Trophoblast cell (in vitro differentiated cells and primary cell): ENCODE results near the gene ZNF341.

Experiments
- DNase-seq, 2 donors: peaks; one replicate each; pipeline ENCODE4 v3.0.0-alpha.2; 2016
- H2AFZ ChIP-seq: 2 replicates; pipeline ENCODE4 v1.6.1; 2013; ENCODE audit warnings: low read length, moderate library complexity, mild to moderate bottlenecking; ENCODE audit not compliant: insufficient read depth, poor library complexity
- H2AK5ac ChIP-seq: 2 replicates; pipeline ENCODE4 v1.6.1; 2013; ENCODE audit warnings: mild to moderate bottlenecking, low read length
- H2BK120ac ChIP-seq: 2 replicates; pipeline ENCODE4 v1.6.1; 2013; ENCODE audit warnings: low read length, mild to moderate bottlenecking, moderate library complexity; ENCODE audit not compliant: insufficient read depth, poor library complexity
- H2BK12ac ChIP-seq: 2 replicates; pipeline ENCODE4 v1.6.1; 2013; ENCODE audit warnings: mild to moderate bottlenecking, low read length, moderate library complexity
- H2BK5ac ChIP-seq: 2 replicates; pipeline ENCODE4 v1.6.1; 2013; ENCODE audit warnings: low read length, low read depth, moderate library complexity, mild to moderate bottlenecking; ENCODE audit not compliant: poor library complexity
- H3K14ac ChIP-seq: 2 replicates; pipeline ENCODE4 v1.6.1; 2013; ENCODE audit warnings: mild to moderate bottlenecking, low read length
- H3K18ac ChIP-seq: 2 replicates; pipeline ENCODE4 v1.6.1; 2013; ENCODE audit warnings: mild to moderate bottlenecking, low read length
- H3K23ac ChIP-seq: 2 replicates; pipeline ENCODE4 v1.6.1; 2013; ENCODE audit warnings: low read length
- H3K27ac ChIP-seq: 2 replicates; pipeline ENCODE4 v1.5.1; 2013; ENCODE audit warnings: low read depth, mild to moderate bottlenecking, inconsistent platforms, low read length, moderate library complexity
- H3K27me3 ChIP-seq: 2 replicates; pipeline ENCODE4 v1.6.1; 2013; ENCODE audit warnings: inconsistent platforms, mild to moderate bottlenecking, low read length, moderate library complexity; ENCODE audit not compliant: insufficient read depth
- H3K36me3 ChIP-seq, 2 experiments: 1 replicate in 1 of 2; 2 replicates in 1 of 2; pipeline ENCODE4 v1.6.1; 2013; ENCODE audit warnings: low read length in 2 of 2, mild to moderate bottlenecking in 2 of 2, moderate library complexity in 1 of 2; ENCODE audit not compliant: insufficient read depth in 2 of 2, control insufficient read depth in 1 of 2
- H3K4ac ChIP-seq: 2 replicates; pipeline ENCODE4 v1.6.1; 2013; ENCODE audit warnings: low read depth, mild to moderate bottlenecking, low read length, moderate library complexity
- H3K4me1 ChIP-seq, 2 experiments: 1 replicate in 1 of 2; 2 replicates in 1 of 2; pipeline ENCODE4 v1.6.1; 2013; ENCODE audit warnings: low read length in 2 of 2, mild to moderate bottlenecking in 2 of 2, moderate library complexity in 1 of 2; ENCODE audit not compliant: insufficient read depth in 2 of 2, control insufficient read depth in 1 of 2
- H3K4me2 ChIP-seq: 2 replicates; pipeline ENCODE4 v1.6.1; 2013; ENCODE audit warnings: inconsistent platforms, mild to moderate bottlenecking, low read length, moderate library complexity
- H3K4me3 ChIP-seq: 2 replicates; pipeline ENCODE4 v1.5.1; 2013; ENCODE audit warnings: mild to moderate bottlenecking, low read depth, low read length, inconsistent platforms
- H3K79me1 ChIP-seq: one replicate; pipeline ENCODE4 v1.6.1; 2013; ENCODE audit warnings: low read length
- H3K79me2 ChIP-seq: 2 replicates; pipeline ENCODE4 v1.6.1; 2013; ENCODE audit warnings: low read length, mild to moderate bottlenecking; ENCODE audit not compliant: control insufficient read depth, insufficient read depth, poor library complexity
- H3K9ac ChIP-seq: 2 replicates; pipeline ENCODE4 v1.6.1; 2013; ENCODE audit warnings: mild to moderate bottlenecking, low read length
- H3K9me3 ChIP-seq: 2 replicates; pipeline ENCODE4 v1.6.1; 2013; ENCODE audit warnings: low read depth, mild to moderate bottlenecking, control low read depth, inconsistent platforms, low read length; ENCODE audit not compliant: insufficient read depth
- H4K12ac ChIP-seq: 2 replicates; pipeline ENCODE4 v1.6.1; 2013; ENCODE audit warnings: low read depth, mild to moderate bottlenecking, low read length, moderate library complexity
- H4K8ac ChIP-seq: 2 replicates; pipeline ENCODE4 v1.6.1; 2013; ENCODE audit warnings: low read depth, mild to moderate bottlenecking, low read length, moderate library complexity
- H4K91ac ChIP-seq: one replicate; pipeline ENCODE4 v1.6.1; 2013; ENCODE audit warnings: low read depth, mild to moderate bottlenecking, low read length, moderate library complexity
- WGBS: extraction: QIAGEN DNeasy Blood & Tissue Kit; methylation state at CpG from one replicate; pipeline ENCODE4 v1.1.7; 2013; ENCODE audit warnings: missing lambda C conversion rate; ENCODE audit not compliant: insufficient read length, insufficient coverage; ENCODE audit errors: extremely low coverage; 5-methylcytosine and 5-hydroxymethylcytosine counted together

The ZNF341 gene

DNA sequence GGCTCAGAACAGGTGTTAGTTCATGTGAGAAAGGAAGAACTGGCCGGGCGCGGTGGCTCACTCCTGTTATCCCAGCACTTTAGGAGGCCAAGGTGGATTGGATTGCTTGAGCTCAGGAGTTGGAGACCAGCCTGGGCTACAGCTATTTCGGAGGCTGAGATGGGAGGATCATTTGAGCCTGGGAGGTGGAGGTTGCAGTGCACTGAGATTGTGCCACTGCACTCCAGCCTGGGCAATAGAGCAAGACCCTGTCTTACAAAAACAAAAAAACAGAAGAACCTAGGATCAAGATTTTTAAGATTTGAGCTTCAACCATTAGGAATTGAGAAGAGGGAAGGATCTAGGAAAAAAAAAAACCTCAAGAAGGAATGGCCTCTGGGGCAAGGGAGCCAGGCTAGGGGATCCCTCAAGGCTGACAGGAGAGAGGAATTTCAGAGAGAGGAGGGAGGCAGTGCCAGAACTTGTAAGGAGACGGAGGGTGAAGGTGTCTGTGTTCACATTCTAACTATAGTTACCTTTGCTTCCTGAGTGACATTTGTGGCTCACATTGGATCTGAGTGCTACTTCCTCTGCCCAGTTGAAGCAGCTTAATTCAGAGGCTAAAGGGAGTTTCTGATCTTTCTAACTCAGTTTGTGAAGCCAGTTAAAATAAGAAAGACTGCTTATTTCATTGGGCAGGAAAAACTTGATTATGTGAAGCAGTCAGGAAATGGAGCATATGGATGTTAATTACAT, 105.5 kb downstream of the ZNF341 start:
- Histone ChIP-seq H3K23ac (no peak overlapping the region), H2BK120ac (no peak overlapping the region), H4K91ac (no peak overlapping the region), H2AK5ac (no peak overlapping the region), H3K36me3 (peaks cover 0 to 6% of the 10 kb centered on the region in 2 experiments), H3K4ac (no peak overlapping the region), H4K12ac (no peak overlapping the region), H3K79me1 (peaks cover 6% of the 10 kb centered on the region), H3K14ac (peak overlapping the region; percentile 49), H3K4me1 (peaks cover 20 to 27% of the 10 kb centered on the region in 2 experiments), H3K27ac (no peak overlapping the region), H3K79me2 (peaks cover 8% of the 10 kb centered on the region), H3K18ac (no peak overlapping the region), H2BK12ac (no peak overlapping the region), H3K4me2 (no peak overlapping the region), H2AFZ (no peak overlapping the region), H3K9me3 (no peaks in the 10 kb centered on the region), H3K4me3 (no peak overlapping the region), H3K9ac (no peak overlapping the region), H4K8ac (no peak overlapping the region), H3K27me3 (no peaks in the 10 kb centered on the region), H2BK5ac (no peak overlapping the region)
- DNase-seq, result no peak
- WGBS, result no CpG with 5 or more reads among the region's 5 CpGs

DNA sequence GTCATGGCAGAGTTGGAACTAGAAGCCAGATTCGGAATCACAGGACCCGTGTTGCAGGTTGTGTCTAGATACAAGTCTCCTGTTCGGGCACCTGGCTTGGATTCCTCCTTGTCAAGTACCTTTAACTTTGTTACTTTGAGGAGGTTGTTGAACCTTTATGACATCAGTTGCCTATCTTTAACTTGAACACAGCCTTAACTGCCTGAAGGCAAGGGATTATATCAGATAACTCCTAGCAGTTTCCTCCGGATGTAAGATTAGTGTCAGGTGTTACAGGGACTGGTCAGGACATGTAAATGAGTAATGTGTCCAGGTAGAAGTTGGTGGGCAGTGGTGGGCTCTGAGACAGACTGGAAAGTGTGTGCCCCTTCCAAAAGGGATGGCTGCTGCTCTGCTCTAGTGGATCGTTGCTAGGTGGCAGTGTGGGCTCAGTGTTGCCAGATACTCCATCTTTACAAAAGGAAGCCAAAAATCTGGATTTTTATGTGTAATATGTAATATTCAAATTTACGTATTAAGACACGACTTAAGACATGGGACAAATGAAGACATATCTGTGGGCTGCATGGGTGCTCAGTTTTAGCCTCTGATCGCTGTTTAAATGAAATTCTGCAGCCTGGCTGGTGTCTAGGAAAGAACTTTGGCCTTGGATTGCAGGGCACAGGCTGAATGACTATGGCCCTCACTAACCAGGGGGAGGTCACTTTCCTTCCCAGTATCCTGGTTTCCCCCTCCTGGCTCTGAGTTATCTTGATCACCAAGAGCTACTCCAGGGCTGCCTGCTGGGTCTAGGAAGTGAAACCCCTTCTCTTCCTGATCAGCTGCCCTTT, 106.5 kb downstream of the ZNF341 start:
- H3K14ac ChIP-seq, result peak overlapping the region; percentile 24
- H3K79me1 ChIP-seq, result peaks cover 5% of the 10 kb centered on the region
- H3K23ac ChIP-seq, result no peak overlapping the region
- H2AK5ac ChIP-seq, result no peak overlapping the region
- no peak overlapping the region for H3K4me2 ChIP-seq
- no peaks in the 10 kb centered on the region for H3K9me3 ChIP-seq
- no peak overlapping the region for H3K9ac ChIP-seq
- peaks cover 11% of the 10 kb centered on the region for H3K79me2 ChIP-seq
- H3K27ac ChIP-seq, result no peak overlapping the region
- H3K4me3 ChIP-seq, result no peak overlapping the region
- H2BK12ac ChIP-seq, result peak overlapping the region; percentile 18
- H3K18ac ChIP-seq, result peak overlapping the region; percentile 78
- no peak overlapping the region for H2BK5ac ChIP-seq
- DNase-seq, result peak; percentile 38 to 59
- WGBS, result no CpG with 5 or more reads among the region's 8 CpGs
- H4K12ac ChIP-seq, result no peak overlapping the region
- no peaks in the 10 kb centered on the region for H3K27me3 ChIP-seq
- H3K4me1 ChIP-seq, result peaks cover 18 to 27% of the 10 kb centered on the region in 2 experiments
- peaks cover 0 to 6% of the 10 kb centered on the region in 2 experiments for H3K36me3 ChIP-seq
- H4K8ac ChIP-seq, result peak overlapping the region; percentile 22
- H2BK120ac ChIP-seq, result peak overlapping the region; percentile 15
- peak overlapping the region; percentile 39 for H4K91ac ChIP-seq
- peak overlapping the region; percentile 61 for H3K4ac ChIP-seq
- no peak overlapping the region for H2AFZ ChIP-seq

DNA sequence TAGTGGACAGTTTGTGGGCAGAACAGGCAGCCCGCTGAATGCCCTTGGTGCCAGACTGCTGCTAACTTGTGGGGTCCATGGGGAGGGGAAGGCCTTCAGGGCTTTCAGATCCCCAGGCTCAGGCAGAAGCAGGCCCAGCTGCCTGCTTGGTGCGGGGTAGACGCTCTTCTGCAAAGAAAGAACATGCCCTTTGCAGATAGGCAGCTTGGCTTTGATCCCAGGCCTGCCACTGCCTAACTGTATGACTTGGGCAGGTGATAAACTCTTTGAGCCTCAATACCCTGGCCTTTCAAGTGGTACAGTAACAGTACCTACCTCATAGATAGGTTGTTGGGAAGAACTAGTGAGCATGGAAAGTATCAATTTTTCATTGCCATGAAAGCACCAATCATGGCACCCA, 107.8 kb downstream of the ZNF341 start:
- H3K18ac ChIP-seq, result no peak overlapping the region
- no peak overlapping the region for H3K4ac ChIP-seq
- H3K4me2 ChIP-seq, result no peak overlapping the region
- H3K4me3 ChIP-seq, result no peak overlapping the region
- peaks cover 17 to 30% of the 10 kb centered on the region in 2 experiments for H3K4me1 ChIP-seq
- no peak for DNase-seq
- H4K8ac ChIP-seq, result no peak overlapping the region
- H4K12ac ChIP-seq, result no peak overlapping the region
- H3K23ac ChIP-seq, result no peak overlapping the region
- H3K36me3 ChIP-seq, result peaks cover 0 to 6% of the 10 kb centered on the region in 2 experiments
- peaks cover 11% of the 10 kb centered on the region for H3K79me2 ChIP-seq
- H2AFZ ChIP-seq, result no peak overlapping the region
- peaks cover 4% of the 10 kb centered on the region for H3K79me1 ChIP-seq
- H4K91ac ChIP-seq, result no peak overlapping the region
- H3K27me3 ChIP-seq, result no peaks in the 10 kb centered on the region
- H3K14ac ChIP-seq, result no peak overlapping the region
- no peak overlapping the region for H2BK5ac ChIP-seq
- no peaks in the 10 kb centered on the region for H3K9me3 ChIP-seq
- no peak overlapping the region for H2BK120ac ChIP-seq
- H3K9ac ChIP-seq, result no peak overlapping the region
- H3K27ac ChIP-seq, result no peak overlapping the region
- no peak overlapping the region for H2BK12ac ChIP-seq
- no peak overlapping the region for H2AK5ac ChIP-seq
- WGBS, result no CpG with 5 or more reads among the region's 3 CpGs

DNA sequence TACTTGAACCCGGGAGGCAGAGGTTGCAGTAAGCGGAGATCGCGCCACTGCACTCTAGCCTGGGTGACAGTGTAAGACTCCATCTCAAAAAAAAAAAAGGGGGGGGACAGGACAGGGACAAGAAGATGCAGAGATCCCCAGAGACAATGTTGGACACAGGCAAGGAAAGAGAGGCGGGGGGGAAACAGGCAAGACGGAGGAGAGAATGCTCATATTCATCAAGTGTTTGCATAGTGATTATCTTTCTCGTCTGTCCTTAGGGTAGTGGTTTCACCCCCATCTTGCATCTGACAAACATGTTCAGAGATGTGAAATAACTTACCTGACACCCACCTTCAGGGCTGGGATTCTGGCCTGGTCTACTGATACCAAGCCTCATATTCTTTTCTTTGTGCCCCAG, 108.4 kb downstream of the ZNF341 start:
- peaks cover 4% of the 10 kb centered on the region for H3K79me1 ChIP-seq
- no peak overlapping the region for H3K9ac ChIP-seq
- no peaks in the 10 kb centered on the region for H3K9me3 ChIP-seq
- no peaks in the 10 kb centered on the region for H3K27me3 ChIP-seq
- H2BK12ac ChIP-seq, result no peak overlapping the region
- peak overlapping the region; percentile 33 for H3K18ac ChIP-seq
- no peak overlapping the region for H2BK120ac ChIP-seq
- H4K91ac ChIP-seq, result no peak overlapping the region
- H3K27ac ChIP-seq, result no peak overlapping the region
- H3K4me3 ChIP-seq, result no peak overlapping the region
- peaks cover 11% of the 10 kb centered on the region for H3K79me2 ChIP-seq
- no peak overlapping the region for H3K23ac ChIP-seq
- peaks cover 17 to 30% of the 10 kb centered on the region in 2 experiments for H3K4me1 ChIP-seq
- H4K8ac ChIP-seq, result no peak overlapping the region
- no peak overlapping the region for H3K4ac ChIP-seq
- H3K14ac ChIP-seq, result no peak overlapping the region
- H2BK5ac ChIP-seq, result no peak overlapping the region
- no CpG with 5 or more reads among the region's 7 CpGs for WGBS
- H3K36me3 ChIP-seq, result peaks cover 0 to 3% of the 10 kb centered on the region in 2 experiments
- H4K12ac ChIP-seq, result no peak overlapping the region
- H2AK5ac ChIP-seq, result no peak overlapping the region
- DNase-seq, result no peak
- no peak overlapping the region for H2AFZ ChIP-seq
- H3K4me2 ChIP-seq, result no peak overlapping the region
